Measurements from ENCODE around the gene FYN. TPM values are rescaled to one million over a fixed set of nuclear protein-coding genes. Genes with fewer than 3 reads are reported as not detected.

FYN gene
- total RNA-seq, 1 experiment from 2014 or later, result 7.2 TPM

- TF ChIP-seq CTCF (IDR thresholded peaks at IDR 0.05; ENCODE audit: insufficient read depth in 1 of 2, low read depth in 1 of 2, low read length in 1 of 2, severe bottlenecking in 1 of 2, unreplicated experiment in 1 of 2), result no peak
- H3K27ac Mint-ChIP-seq (ENCODE audit: unreplicated experiment), result no peak overlapping the region
- Histone ChIP-seq H3K4me3 (ENCODE audit: low read depth, low read length) (no peak overlapping the region), H3K9me3 (no peaks in the 10 kb centered on the region), H3K27me3 (replicated peaks; ENCODE audit: control insufficient read depth, insufficient read depth, low read length) (no peaks in the 10 kb centered on the region), H3K36me3 (ENCODE audit: control insufficient read depth, insufficient read depth, low read length) (no peaks in the 10 kb centered on the region), H3K4me1 (no peaks in the 10 kb centered on the region)
- ChIA-PET POLR2A (no interaction called here), CTCF (no interaction called here)
- no peak for DNase-seq
- peaks cover 9% of the 10 kb centered on the region for H3K9me3 Mint-ChIP-seq (ENCODE audit: unreplicated experiment)
- intact Hi-C loops (cut with micrococcal nuclease; ENCODE audit: unreplicated experiment), result no loop called here
- H3K4me1 Mint-ChIP-seq (ENCODE audit: low read depth, unreplicated experiment), result no peaks in the 10 kb centered on the region
- no TSS peak for BruUV-seq (replicated peaks)
- H3K27me3 Mint-ChIP-seq (ENCODE audit: insufficient read depth, unreplicated experiment), result peaks cover 8% of the 10 kb centered on the region
- H3K36me3 Mint-ChIP-seq (ENCODE audit: insufficient read depth, unreplicated experiment), result no peaks in the 10 kb centered on the region
- no peak overlapping the region for H3K4me3 Mint-ChIP-seq (ENCODE audit: unreplicated experiment)
These were observed 41.4 kb upstream of the FYN start for GRCh38 chr6:111914617-111915016.

GRCh38 chr6:111912904-111913303, 39.7 kb upstream of the FYN start:
- POLR2A ChIA-PET, result no interaction called here
- peaks cover 9% of the 10 kb centered on the region for H3K4me1 Mint-ChIP-seq (ENCODE audit: low read depth, unreplicated experiment)
- no peak overlapping the region for H3K27ac Mint-ChIP-seq (ENCODE audit: unreplicated experiment)
- no peaks in the 10 kb centered on the region for H3K36me3 Mint-ChIP-seq (ENCODE audit: insufficient read depth, unreplicated experiment)
- Histone ChIP-seq H3K27me3 (replicated peaks; ENCODE audit: control insufficient read depth, insufficient read depth, low read length) (no peaks in the 10 kb centered on the region), H3K36me3 (ENCODE audit: control insufficient read depth, insufficient read depth, low read length) (no peaks in the 10 kb centered on the region), H3K9me3 (no peaks in the 10 kb centered on the region), H3K4me3 (ENCODE audit: low read depth, low read length) (no peak overlapping the region), H3K4me1 (no peaks in the 10 kb centered on the region)
- no peak for DNase-seq
- intact Hi-C loops (cut with micrococcal nuclease; ENCODE audit: unreplicated experiment), result no loop called here
- peaks cover 8% of the 10 kb centered on the region for H3K27me3 Mint-ChIP-seq (ENCODE audit: insufficient read depth, unreplicated experiment)
- no peak overlapping the region for H3K4me3 Mint-ChIP-seq (ENCODE audit: unreplicated experiment)
- BruUV-seq (replicated peaks), result no TSS peak
- no peak for TF ChIP-seq CTCF (IDR thresholded peaks at IDR 0.05; ENCODE audit: insufficient read depth in 1 of 2, low read depth in 1 of 2, low read length in 1 of 2, severe bottlenecking in 1 of 2, unreplicated experiment in 1 of 2)
- CTCF ChIA-PET, result no interaction called here
- peaks cover 1% of the 10 kb centered on the region for H3K9me3 Mint-ChIP-seq (ENCODE audit: unreplicated experiment)

GRCh38 chr6:111911428-111911827, 38.2 kb upstream of the FYN start:
- POLR2A ChIA-PET, result no interaction called here
- no peaks in the 10 kb centered on the region for H3K36me3 Mint-ChIP-seq (ENCODE audit: insufficient read depth, unreplicated experiment)
- no peak overlapping the region for H3K27ac Mint-ChIP-seq (ENCODE audit: unreplicated experiment)
- no peak for TF ChIP-seq CTCF (IDR thresholded peaks at IDR 0.05; ENCODE audit: insufficient read depth in 1 of 2, low read depth in 1 of 2, low read length in 1 of 2, severe bottlenecking in 1 of 2, unreplicated experiment in 1 of 2)
- Histone ChIP-seq H3K4me1 (no peaks in the 10 kb centered on the region), H3K27me3 (replicated peaks; ENCODE audit: control insufficient read depth, insufficient read depth, low read length) (no peaks in the 10 kb centered on the region), H3K9me3 (no peaks in the 10 kb centered on the region), H3K4me3 (ENCODE audit: low read depth, low read length) (no peak overlapping the region), H3K36me3 (ENCODE audit: control insufficient read depth, insufficient read depth, low read length) (no peaks in the 10 kb centered on the region)
- intact Hi-C loops (cut with micrococcal nuclease; ENCODE audit: unreplicated experiment), result no loop called here
- H3K9me3 Mint-ChIP-seq (ENCODE audit: unreplicated experiment), result no peaks in the 10 kb centered on the region
- CTCF ChIA-PET, result no interaction called here
- no peak overlapping the region for H3K4me3 Mint-ChIP-seq (ENCODE audit: unreplicated experiment)
- no TSS peak for BruUV-seq (replicated peaks)
- H3K4me1 Mint-ChIP-seq (ENCODE audit: low read depth, unreplicated experiment), result peaks cover 9% of the 10 kb centered on the region
- peaks cover 8% of the 10 kb centered on the region for H3K27me3 Mint-ChIP-seq (ENCODE audit: insufficient read depth, unreplicated experiment)
- no peak for DNase-seq
